Measurements from ENCODE around the gene BICRA.
"Not testable (repeated sequence)": the region's sequence is repeated elsewhere in the genome, so short reads cannot be mapped to it uniquely, and the experiment has no call there.

BICRA gene

DNA sequence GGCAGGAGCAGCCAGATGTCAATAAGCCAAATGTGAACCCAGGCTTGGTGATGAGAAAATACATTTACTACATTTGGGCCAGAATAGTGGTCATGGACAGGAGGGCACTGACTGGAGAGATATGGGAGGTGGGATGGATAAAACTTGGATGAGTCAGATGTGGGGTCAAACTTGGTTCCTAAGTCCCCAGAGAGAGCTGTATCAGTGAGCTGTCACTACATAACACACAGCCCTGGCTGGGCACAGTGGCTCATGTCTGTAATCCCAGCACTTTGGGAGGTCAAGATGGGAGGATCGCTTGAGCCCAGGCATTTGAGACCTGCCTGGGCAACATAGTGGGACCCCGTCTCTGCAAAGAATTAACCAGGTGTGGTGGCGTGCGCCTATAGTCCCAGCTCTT, 52.7 kb downstream of the BICRA start:
- TF ChIP-seq GABPA (IDR thresholded peaks at IDR 0.05; ENCODE audit: low read depth) (no peak), SPI1 (IDR thresholded peaks at IDR 0.05; ENCODE audit: borderline replicate concordance, low read depth) (no peak), POLR2AphosphoS5 (IDR thresholded peaks at IDR 0.05; ENCODE audit: low read depth) (no peak)
- TF ChIP-seq, protein P1, sequence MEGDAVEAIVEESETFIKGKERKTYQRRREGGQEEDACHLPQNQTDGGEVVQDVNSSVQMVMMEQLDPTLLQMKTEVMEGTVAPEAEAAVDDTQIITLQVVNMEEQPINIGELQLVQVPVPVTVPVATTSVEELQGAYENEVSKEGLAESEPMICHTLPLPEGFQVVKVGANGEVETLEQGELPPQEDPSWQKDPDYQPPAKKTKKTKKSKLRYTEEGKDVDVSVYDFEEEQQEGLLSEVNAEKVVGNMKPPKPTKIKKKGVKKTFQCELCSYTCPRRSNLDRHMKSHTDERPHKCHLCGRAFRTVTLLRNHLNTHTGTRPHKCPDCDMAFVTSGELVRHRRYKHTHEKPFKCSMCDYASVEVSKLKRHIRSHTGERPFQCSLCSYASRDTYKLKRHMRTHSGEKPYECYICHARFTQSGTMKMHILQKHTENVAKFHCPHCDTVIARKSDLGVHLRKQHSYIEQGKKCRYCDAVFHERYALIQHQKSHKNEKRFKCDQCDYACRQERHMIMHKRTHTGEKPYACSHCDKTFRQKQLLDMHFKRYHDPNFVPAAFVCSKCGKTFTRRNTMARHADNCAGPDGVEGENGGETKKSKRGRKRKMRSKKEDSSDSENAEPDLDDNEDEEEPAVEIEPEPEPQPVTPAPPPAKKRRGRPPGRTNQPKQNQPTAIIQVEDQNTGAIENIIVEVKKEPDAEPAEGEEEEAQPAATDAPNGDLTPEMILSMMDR (IDR thresholded peaks at IDR 0.05; ENCODE audit: insufficient read depth, low read length) = no peak
- TF ChIP-seq, protein P2, sequence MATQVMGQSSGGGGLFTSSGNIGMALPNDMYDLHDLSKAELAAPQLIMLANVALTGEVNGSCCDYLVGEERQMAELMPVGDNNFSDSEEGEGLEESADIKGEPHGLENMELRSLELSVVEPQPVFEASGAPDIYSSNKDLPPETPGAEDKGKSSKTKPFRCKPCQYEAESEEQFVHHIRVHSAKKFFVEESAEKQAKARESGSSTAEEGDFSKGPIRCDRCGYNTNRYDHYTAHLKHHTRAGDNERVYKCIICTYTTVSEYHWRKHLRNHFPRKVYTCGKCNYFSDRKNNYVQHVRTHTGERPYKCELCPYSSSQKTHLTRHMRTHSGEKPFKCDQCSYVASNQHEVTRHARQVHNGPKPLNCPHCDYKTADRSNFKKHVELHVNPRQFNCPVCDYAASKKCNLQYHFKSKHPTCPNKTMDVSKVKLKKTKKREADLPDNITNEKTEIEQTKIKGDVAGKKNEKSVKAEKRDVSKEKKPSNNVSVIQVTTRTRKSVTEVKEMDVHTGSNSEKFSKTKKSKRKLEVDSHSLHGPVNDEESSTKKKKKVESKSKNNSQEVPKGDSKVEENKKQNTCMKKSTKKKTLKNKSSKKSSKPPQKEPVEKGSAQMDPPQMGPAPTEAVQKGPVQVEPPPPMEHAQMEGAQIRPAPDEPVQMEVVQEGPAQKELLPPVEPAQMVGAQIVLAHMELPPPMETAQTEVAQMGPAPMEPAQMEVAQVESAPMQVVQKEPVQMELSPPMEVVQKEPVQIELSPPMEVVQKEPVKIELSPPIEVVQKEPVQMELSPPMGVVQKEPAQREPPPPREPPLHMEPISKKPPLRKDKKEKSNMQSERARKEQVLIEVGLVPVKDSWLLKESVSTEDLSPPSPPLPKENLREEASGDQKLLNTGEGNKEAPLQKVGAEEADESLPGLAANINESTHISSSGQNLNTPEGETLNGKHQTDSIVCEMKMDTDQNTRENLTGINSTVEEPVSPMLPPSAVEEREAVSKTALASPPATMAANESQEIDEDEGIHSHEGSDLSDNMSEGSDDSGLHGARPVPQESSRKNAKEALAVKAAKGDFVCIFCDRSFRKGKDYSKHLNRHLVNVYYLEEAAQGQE (IDR thresholded peaks at IDR 0.05; ENCODE audit: insufficient replicate concordance, low read depth) = no peak
- Histone ChIP-seq H3K4me3 (replicated peaks; ENCODE audit: insufficient read depth, low read length) (no peak overlapping the region), H3K27me3 (ENCODE audit: insufficient read depth, poor library complexity, severe bottlenecking) (no peaks in the 10 kb centered on the region), H3K27ac (replicated peaks) (no peak overlapping the region)
- no peak for DNase-seq (ENCODE audit: low read depth in 1 of 2, low spot score in 1 of 2)

DNA sequence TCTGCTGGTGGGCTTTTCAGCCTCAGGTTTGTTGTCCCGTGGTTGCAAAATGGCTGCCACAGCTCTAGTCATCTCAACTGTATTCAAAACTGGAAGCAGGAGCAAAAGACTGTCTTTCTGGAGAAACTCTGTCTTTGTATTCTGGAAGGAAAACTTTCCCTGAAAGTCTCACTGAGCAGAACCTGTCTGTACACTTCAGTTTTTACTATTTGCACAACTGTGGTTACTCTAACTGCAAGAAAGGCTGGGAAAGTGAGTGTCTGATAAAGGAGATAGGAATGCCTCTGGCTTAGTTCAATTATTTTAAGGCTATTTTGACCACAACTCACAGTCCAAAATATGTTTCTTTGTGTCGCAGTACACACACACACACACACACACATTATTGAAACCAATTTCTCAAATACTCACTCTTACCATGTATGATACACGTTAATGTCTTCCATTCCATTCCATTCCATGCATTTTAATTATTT, 54.5 kb downstream of the BICRA start:
- H3K27ac ChIP-seq (replicated peaks) = peak overlapping the region; percentile 40
- H3K27me3 ChIP-seq (ENCODE audit: insufficient read depth, poor library complexity, severe bottlenecking) = no peaks in the 10 kb centered on the region
- no peak for DNase-seq (ENCODE audit: low read depth in 1 of 2, low spot score in 1 of 2)
- TF ChIP-seq POLR2AphosphoS5 (IDR thresholded peaks at IDR 0.05; ENCODE audit: low read depth) (no peak), GABPA (IDR thresholded peaks at IDR 0.05; ENCODE audit: low read depth) (no peak), SPI1 (IDR thresholded peaks at IDR 0.05; ENCODE audit: borderline replicate concordance, low read depth) (no peak)
- TF ChIP-seq, protein P1 (IDR thresholded peaks at IDR 0.05; ENCODE audit: insufficient read depth, low read length) = no peak
- TF ChIP-seq, protein P2 (IDR thresholded peaks at IDR 0.05; ENCODE audit: insufficient replicate concordance, low read depth) = no peak
- no peak overlapping the region for H3K4me3 ChIP-seq (replicated peaks; ENCODE audit: insufficient read depth, low read length)

DNA sequence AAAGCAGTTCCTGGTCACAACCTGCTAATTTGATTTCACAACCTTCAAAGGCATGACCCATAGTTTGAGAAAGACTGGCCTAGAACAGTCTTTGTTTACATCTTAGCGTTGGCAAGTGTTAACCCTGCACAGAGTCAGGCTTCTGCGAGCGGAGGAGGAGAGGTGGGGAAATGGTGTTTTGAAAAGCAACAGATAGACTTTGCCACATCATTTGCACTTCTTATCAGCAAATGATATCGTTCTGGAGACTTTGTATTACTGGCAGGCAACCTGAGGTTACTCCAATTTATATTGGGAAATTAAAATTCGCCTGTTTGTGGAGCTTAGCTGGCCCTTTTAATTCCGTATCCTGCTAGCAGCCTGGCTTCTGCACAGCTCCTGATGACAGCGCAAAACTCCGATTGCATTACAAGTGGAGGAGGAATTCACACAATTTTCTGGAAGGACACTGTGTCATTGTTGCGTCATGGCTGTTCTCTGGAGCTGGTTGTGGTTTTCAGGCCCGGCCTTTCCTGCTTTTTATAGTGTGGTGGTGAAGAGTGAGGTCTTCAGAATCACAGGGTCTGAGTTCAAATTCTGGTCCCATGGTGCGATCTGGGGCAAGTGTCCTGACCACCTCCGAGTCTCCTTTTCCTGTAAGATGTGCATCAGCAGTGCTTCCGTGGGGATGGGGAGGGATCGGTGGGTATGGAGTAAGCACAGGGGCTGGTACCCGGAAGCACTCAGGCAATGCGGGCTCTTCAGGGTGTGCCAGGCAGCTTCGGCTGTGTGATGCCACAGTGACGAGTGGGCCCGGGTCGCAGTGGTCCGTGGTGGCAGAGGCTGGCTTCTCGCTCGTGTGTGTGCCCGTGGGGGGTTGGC, 55.2 kb downstream of the BICRA start:
- Histone ChIP-seq H3K27me3 (ENCODE audit: insufficient read depth, poor library complexity, severe bottlenecking) (no peaks in the 10 kb centered on the region), H3K27ac (replicated peaks) (peak overlapping the region; percentile 40), H3K4me3 (replicated peaks; ENCODE audit: insufficient read depth, low read length) (no peak overlapping the region)
- TF ChIP-seq SPI1 (IDR thresholded peaks at IDR 0.05; ENCODE audit: borderline replicate concordance, low read depth) = no peak
- TF ChIP-seq, protein P1 (IDR thresholded peaks at IDR 0.05; ENCODE audit: insufficient read depth, low read length) = no peak
- peak; percentile 67 to 68 for DNase-seq (ENCODE audit: low read depth in 1 of 2, low spot score in 1 of 2)

DNA sequence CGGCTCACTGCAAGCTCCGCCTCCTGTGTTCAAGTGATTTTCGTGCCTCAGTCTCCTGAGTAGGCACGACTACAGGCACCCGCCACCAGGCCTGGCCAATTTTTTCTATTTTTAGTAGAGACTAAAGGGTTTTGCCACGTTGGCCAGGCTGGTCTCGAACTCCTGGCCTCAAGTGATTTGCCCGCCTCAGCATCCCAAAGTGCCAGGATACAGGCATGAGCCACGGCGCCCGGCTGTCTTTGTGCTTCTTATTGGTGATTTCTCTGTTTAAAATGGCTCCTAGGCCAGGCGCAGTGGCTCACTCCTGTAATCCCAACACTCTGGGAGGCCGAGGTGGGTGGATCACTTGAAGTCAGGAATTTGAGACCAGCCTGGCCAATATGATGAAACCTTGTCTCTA, 59.6 kb downstream of the BICRA start:
- H3K27me3 ChIP-seq (ENCODE audit: insufficient read depth, poor library complexity, severe bottlenecking); H3K27ac ChIP-seq (replicated peaks); DNase-seq (ENCODE audit: low read depth in 1 of 2, low spot score in 1 of 2); H3K4me3 ChIP-seq (replicated peaks; ENCODE audit: insufficient read depth, low read length): not testable (repeated sequence)

Data from HL-60 (cell line).